Measurements from ENCODE around the gene RAD51AP2.

Gene RAD51AP2

DNA sequence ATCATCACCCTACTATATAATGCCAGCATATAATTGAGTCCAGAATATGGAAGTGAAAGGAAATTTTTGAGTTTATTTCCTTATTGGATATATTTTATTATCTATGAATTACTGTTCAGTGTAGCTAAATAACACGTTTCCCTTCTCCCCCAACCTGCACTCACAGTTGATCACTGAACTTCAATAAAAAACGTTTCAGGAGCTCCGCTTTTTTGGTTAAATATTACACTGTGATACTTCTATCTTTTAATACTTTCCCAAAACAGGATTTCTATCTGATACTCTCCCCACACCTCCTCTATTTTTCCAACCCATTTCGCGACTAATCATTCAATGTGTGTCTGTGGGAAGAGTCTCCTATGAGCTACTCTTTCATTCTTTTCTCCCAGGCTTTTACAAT lies 29.5 kb upstream of the RAD51AP2 start:
- TF ChIP-seq, protein P1, sequence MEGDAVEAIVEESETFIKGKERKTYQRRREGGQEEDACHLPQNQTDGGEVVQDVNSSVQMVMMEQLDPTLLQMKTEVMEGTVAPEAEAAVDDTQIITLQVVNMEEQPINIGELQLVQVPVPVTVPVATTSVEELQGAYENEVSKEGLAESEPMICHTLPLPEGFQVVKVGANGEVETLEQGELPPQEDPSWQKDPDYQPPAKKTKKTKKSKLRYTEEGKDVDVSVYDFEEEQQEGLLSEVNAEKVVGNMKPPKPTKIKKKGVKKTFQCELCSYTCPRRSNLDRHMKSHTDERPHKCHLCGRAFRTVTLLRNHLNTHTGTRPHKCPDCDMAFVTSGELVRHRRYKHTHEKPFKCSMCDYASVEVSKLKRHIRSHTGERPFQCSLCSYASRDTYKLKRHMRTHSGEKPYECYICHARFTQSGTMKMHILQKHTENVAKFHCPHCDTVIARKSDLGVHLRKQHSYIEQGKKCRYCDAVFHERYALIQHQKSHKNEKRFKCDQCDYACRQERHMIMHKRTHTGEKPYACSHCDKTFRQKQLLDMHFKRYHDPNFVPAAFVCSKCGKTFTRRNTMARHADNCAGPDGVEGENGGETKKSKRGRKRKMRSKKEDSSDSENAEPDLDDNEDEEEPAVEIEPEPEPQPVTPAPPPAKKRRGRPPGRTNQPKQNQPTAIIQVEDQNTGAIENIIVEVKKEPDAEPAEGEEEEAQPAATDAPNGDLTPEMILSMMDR (IDR thresholded peaks at IDR 0.05; ENCODE audit: low read length) = no peak
- H3K9ac ChIP-seq (ENCODE audit: low read length) = no peak overlapping the region
- H3K27me3 ChIP-seq (replicated peaks; ENCODE audit: insufficient read depth, low read length) = no peaks in the 10 kb centered on the region
- no peak overlapping the region for H3K4me2 ChIP-seq (ENCODE audit: low read depth, low read length)
- no peaks in the 10 kb centered on the region for H3K4me1 ChIP-seq (ENCODE audit: low read length)
- H3K9me3 ChIP-seq (replicated peaks; ENCODE audit: insufficient read depth, low read length) = no peaks in the 10 kb centered on the region
- H3K36me3 ChIP-seq (replicated peaks; ENCODE audit: insufficient read depth, low read length) = no peaks in the 10 kb centered on the region
- H3F3A ChIP-seq (ENCODE audit: insufficient read depth, low read length) = no peaks in the 10 kb centered on the region
- H3K9me2 ChIP-seq (replicated peaks; ENCODE audit: insufficient read depth, low read length) = no peaks in the 10 kb centered on the region
- no peak overlapping the region for H3K27ac ChIP-seq (ENCODE audit: low read length)
- no peak overlapping the region for H3K4me3 ChIP-seq (ENCODE audit: low read length)
- H3K79me2 ChIP-seq (ENCODE audit: low read length) = no peaks in the 10 kb centered on the region
- DNase-seq = no peak
- no peak overlapping the region for H2AFZ ChIP-seq (ENCODE audit: low read length)
- H4K20me1 ChIP-seq (ENCODE audit: insufficient read depth, low read length) = no peaks in the 10 kb centered on the region

DNA sequence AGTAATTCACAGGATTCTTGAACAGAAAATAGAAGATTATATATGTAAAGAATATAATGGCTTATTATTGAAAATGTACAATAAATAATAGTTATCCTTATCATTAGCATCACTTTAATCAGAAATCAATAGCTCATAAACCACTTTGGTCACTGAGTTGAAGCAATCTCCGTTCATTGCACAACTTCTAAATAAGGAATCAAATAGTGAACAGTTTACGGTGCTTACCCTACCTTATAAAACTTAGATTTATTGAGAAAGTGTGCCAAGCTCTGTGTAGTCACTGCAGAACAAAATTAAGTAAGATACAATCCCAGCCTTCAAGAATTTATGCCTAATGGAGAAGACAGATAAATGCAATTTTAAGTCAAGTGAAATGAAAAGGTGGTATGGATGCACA lies 29.0 kb upstream of the RAD51AP2 start:
- Histone ChIP-seq H3K9ac (ENCODE audit: low read length) (no peak overlapping the region), H3K79me2 (ENCODE audit: low read length) (no peaks in the 10 kb centered on the region), H3K9me2 (replicated peaks; ENCODE audit: insufficient read depth, low read length) (no peaks in the 10 kb centered on the region), H3K36me3 (replicated peaks; ENCODE audit: insufficient read depth, low read length) (no peaks in the 10 kb centered on the region), H3K27ac (ENCODE audit: low read length) (no peak overlapping the region), H2AFZ (ENCODE audit: low read length) (no peak overlapping the region), H3K4me3 (ENCODE audit: low read length) (no peak overlapping the region), H3K27me3 (replicated peaks; ENCODE audit: insufficient read depth, low read length) (no peaks in the 10 kb centered on the region), H4K20me1 (ENCODE audit: insufficient read depth, low read length) (no peaks in the 10 kb centered on the region), H3K9me3 (replicated peaks; ENCODE audit: insufficient read depth, low read length) (no peaks in the 10 kb centered on the region), H3K4me2 (ENCODE audit: low read depth, low read length) (no peak overlapping the region), H3K4me1 (ENCODE audit: low read length) (no peaks in the 10 kb centered on the region), H3F3A (ENCODE audit: insufficient read depth, low read length) (no peaks in the 10 kb centered on the region)
- TF ChIP-seq, protein P1 (IDR thresholded peaks at IDR 0.05; ENCODE audit: low read length) = no peak
- TF ChIP-seq EZH2 (optimal IDR thresholded peaks at IDR 0.05; ENCODE audit: low read depth, low read length) = no peak
- no peak for TF ChIP-seq EZH2phosphoT487 (IDR thresholded peaks at IDR 0.05; ENCODE audit: low read length)
- DNase-seq = no peak

DNA sequence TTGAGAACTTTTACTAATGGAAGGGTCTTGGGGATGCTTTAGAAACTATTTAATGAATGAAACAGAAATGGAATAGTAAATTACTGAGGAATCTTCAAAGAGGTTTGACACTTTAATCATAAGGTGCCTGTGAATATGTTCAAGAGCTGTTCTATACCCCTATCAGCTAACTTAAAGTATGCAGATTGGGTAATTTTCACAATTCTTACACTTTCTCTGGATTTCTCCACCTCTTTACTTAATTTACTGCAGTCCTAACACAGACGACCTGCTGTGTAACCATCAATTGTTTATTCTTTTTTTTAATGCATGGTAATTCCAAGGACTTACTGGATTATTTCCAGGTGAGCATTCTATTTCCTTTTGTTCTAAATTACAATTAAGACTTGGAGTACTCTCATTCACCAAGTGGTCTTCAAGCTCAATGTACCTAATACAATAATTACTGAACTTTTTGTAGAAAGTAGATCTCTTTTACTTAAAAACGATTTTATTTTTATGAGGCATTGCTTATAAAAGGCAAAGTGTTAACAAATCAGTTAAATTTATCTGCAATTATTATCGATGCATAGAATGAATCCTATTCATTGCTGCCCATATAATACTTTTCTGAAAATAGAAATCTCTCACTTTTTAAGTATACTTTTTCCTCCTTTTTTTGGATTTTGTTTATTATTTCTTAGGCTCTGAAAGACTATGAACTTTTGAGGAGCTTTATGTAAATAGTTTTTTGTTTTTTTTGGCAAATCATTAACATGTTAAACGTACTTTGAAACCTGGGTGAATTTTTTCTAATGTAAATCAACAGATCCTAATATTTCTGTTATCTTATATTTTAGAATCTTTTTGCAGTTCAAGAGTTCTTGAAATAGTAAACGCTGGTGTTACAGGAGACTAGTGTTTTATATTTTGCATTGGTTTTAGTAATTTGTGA lies 27.7 kb upstream of the RAD51AP2 start:
- TF ChIP-seq, protein P1 (IDR thresholded peaks at IDR 0.05; ENCODE audit: low read length) = no peak
- TF ChIP-seq EZH2phosphoT487 (IDR thresholded peaks at IDR 0.05; ENCODE audit: low read length) (no peak), EZH2 (optimal IDR thresholded peaks at IDR 0.05; ENCODE audit: low read depth, low read length) (no peak)
- Histone ChIP-seq H3K9me3 (replicated peaks; ENCODE audit: insufficient read depth, low read length) (no peaks in the 10 kb centered on the region), H4K20me1 (ENCODE audit: insufficient read depth, low read length) (no peaks in the 10 kb centered on the region), H2AFZ (ENCODE audit: low read length) (no peak overlapping the region), H3K27ac (ENCODE audit: low read length) (no peak overlapping the region), H3K27me3 (replicated peaks; ENCODE audit: insufficient read depth, low read length) (no peaks in the 10 kb centered on the region), H3K4me1 (ENCODE audit: low read length) (no peaks in the 10 kb centered on the region), H3K9me2 (replicated peaks; ENCODE audit: insufficient read depth, low read length) (no peaks in the 10 kb centered on the region), H3K79me2 (ENCODE audit: low read length) (no peaks in the 10 kb centered on the region), H3K4me3 (ENCODE audit: low read length) (no peak overlapping the region), H3K9ac (ENCODE audit: low read length) (no peak overlapping the region), H3K4me2 (ENCODE audit: low read depth, low read length) (no peak overlapping the region), H3F3A (ENCODE audit: insufficient read depth, low read length) (no peaks in the 10 kb centered on the region), H3K36me3 (replicated peaks; ENCODE audit: insufficient read depth, low read length) (no peaks in the 10 kb centered on the region)
- no peak for DNase-seq

Data from MM.1S (cell line).